Dendritic cell treated with granulocyte-macrophage colony-stimulating factor and Interleukin-4, amounts not matched to agents 40 ng/mL and 50 ng/mL, for 4 days (primary cell): ENCODE results near the gene FAM168B.

ENCODE experiments used
- H3K27ac Mint-ChIP-seq: one replicate; pipeline ENCODE4 v1.8.0; 2022; ENCODE audit warnings: mild to moderate bottlenecking, mixed read lengths
- H3K27me3 Mint-ChIP-seq: one replicate; pipeline ENCODE4 v1.8.0; 2022; ENCODE audit warnings: mild to moderate bottlenecking, mixed read lengths
- H3K36me3 Mint-ChIP-seq: one replicate; pipeline ENCODE4 v1.8.0; 2022; ENCODE audit warnings: low read depth, mixed read lengths
- H3K4me1 Mint-ChIP-seq: one replicate; pipeline ENCODE4 v1.8.0; 2022; ENCODE audit warnings: low read depth, mixed read lengths
- H3K4me3 Mint-ChIP-seq: one replicate; pipeline ENCODE4 v1.8.0; 2022; ENCODE audit warnings: mild to moderate bottlenecking, moderate library complexity, mixed read lengths
- H3K9me3 Mint-ChIP-seq: one replicate; pipeline ENCODE4 v1.8.0; 2022; ENCODE audit warnings: mixed read lengths
- intact Hi-C: fragments of 100-400 bp; cut with micrococcal nuclease; formaldehyde crosslinking; loops from one replicate; pipeline ENCODE4 v1.15.0; 2022

FAM168B gene

GRCh38 chr2:131035112-131035825, 58.0 kb downstream of the FAM168B start:
- Mint-ChIP-seq H3K4me3 (no peak overlapping the region), H3K4me1 (no peaks in the 10 kb centered on the region), H3K27ac (no peak overlapping the region), H3K36me3 (no peaks in the 10 kb centered on the region), H3K9me3 (no peaks in the 10 kb centered on the region), H3K27me3 (peaks cover 76% of the 10 kb centered on the region)
- intact Hi-C loops, result no loop called here

- Mint-ChIP-seq H3K4me3 (no peak overlapping the region), H3K27ac (no peak overlapping the region), H3K27me3 (peaks cover 67% of the 10 kb centered on the region), H3K4me1 (no peaks in the 10 kb centered on the region), H3K9me3 (no peaks in the 10 kb centered on the region), H3K36me3 (no peaks in the 10 kb centered on the region)
- intact Hi-C loops, result no loop called here
Observed at GRCh38 chr2:131034122-131035051, 58.9 kb downstream of the FAM168B start.

GRCh38 chr2:131033786-131034121, 59.5 kb downstream of the FAM168B start:
- intact Hi-C loops, result no loop called here
- no peak overlapping the region for H3K4me3 Mint-ChIP-seq

GRCh38 chr2:131032393-131032836, 60.8 kb downstream of the FAM168B start:
- H3K36me3 Mint-ChIP-seq, result no peaks in the 10 kb centered on the region
- intact Hi-C loops, result no loop called here
- H3K4me3 Mint-ChIP-seq, result no peak overlapping the region
- peaks cover 7% of the 10 kb centered on the region for H3K9me3 Mint-ChIP-seq
- H3K4me1 Mint-ChIP-seq, result no peaks in the 10 kb centered on the region
- peaks cover 47% of the 10 kb centered on the region for H3K27me3 Mint-ChIP-seq
- H3K27ac Mint-ChIP-seq, result no peak overlapping the region

More at GRCh38 chr2:131033786-131034121, 59.5 kb downstream of the FAM168B start:
- no peaks in the 10 kb centered on the region for H3K9me3 Mint-ChIP-seq
- no peaks in the 10 kb centered on the region for H3K4me1 Mint-ChIP-seq
- peaks cover 60% of the 10 kb centered on the region for H3K27me3 Mint-ChIP-seq
- H3K36me3 Mint-ChIP-seq, result no peaks in the 10 kb centered on the region
- no peak overlapping the region for H3K27ac Mint-ChIP-seq

GRCh38 chr2:131031875-131032274, 61.4 kb downstream of the FAM168B start:
- intact Hi-C loops, result no loop called here
- peaks cover 7% of the 10 kb centered on the region for H3K9me3 Mint-ChIP-seq
- peaks cover 42% of the 10 kb centered on the region for H3K27me3 Mint-ChIP-seq
- no peak overlapping the region for H3K27ac Mint-ChIP-seq
- H3K36me3 Mint-ChIP-seq, result no peaks in the 10 kb centered on the region
- no peak overlapping the region for H3K4me3 Mint-ChIP-seq
- no peaks in the 10 kb centered on the region for H3K4me1 Mint-ChIP-seq

- Mint-ChIP-seq H3K9me3 (peaks cover 7% of the 10 kb centered on the region), H3K27me3 (peaks cover 37% of the 10 kb centered on the region), H3K36me3 (no peaks in the 10 kb centered on the region), H3K4me1 (no peaks in the 10 kb centered on the region), H3K27ac (no peak overlapping the region), H3K4me3 (no peak overlapping the region)
- intact Hi-C loops, result no loop called here
Observed at GRCh38 chr2:131031431-131031841, 61.8 kb downstream of the FAM168B start.

GRCh38 chr2:131030478-131030971, 62.7 kb downstream of the FAM168B start:
- intact Hi-C loops, result no loop called here
- Mint-ChIP-seq H3K9me3 (peaks cover 7% of the 10 kb centered on the region), H3K4me1 (no peaks in the 10 kb centered on the region), H3K27ac (no peak overlapping the region), H3K36me3 (no peaks in the 10 kb centered on the region), H3K27me3 (peaks cover 29% of the 10 kb centered on the region), H3K4me3 (no peak overlapping the region)

GRCh38 chr2:131029812-131030211, 63.4 kb downstream of the FAM168B start:
- intact Hi-C loops, result no loop called here
- H3K27ac Mint-ChIP-seq, result no peak overlapping the region
- H3K27me3 Mint-ChIP-seq, result peaks cover 29% of the 10 kb centered on the region
- H3K9me3 Mint-ChIP-seq, result peaks cover 7% of the 10 kb centered on the region
- H3K36me3 Mint-ChIP-seq, result no peaks in the 10 kb centered on the region
- H3K4me3 Mint-ChIP-seq, result no peak overlapping the region
- no peaks in the 10 kb centered on the region for H3K4me1 Mint-ChIP-seq

- Mint-ChIP-seq H3K4me1 (no peaks in the 10 kb centered on the region), H3K4me3 (no peak overlapping the region), H3K27me3 (peaks cover 14% of the 10 kb centered on the region), H3K9me3 (peaks cover 7% of the 10 kb centered on the region), H3K27ac (no peak overlapping the region), H3K36me3 (no peaks in the 10 kb centered on the region)
- intact Hi-C loops, result no loop called here
Observed at GRCh38 chr2:131027566-131028528, 65.4 kb downstream of the FAM168B start.

- intact Hi-C loops, result no loop called here
- H3K4me3 Mint-ChIP-seq, result no peak overlapping the region
- peaks cover 7% of the 10 kb centered on the region for H3K9me3 Mint-ChIP-seq
- no peaks in the 10 kb centered on the region for H3K36me3 Mint-ChIP-seq
- H3K27ac Mint-ChIP-seq, result no peak overlapping the region
- peaks cover 10% of the 10 kb centered on the region for H3K27me3 Mint-ChIP-seq
- no peaks in the 10 kb centered on the region for H3K4me1 Mint-ChIP-seq
Observed at GRCh38 chr2:131026919-131027318, 66.3 kb downstream of the FAM168B start.

GRCh38 chr2:131023758-131024157, 69.5 kb downstream of the FAM168B start:
- no peaks in the 10 kb centered on the region for H3K36me3 Mint-ChIP-seq
- H3K27me3 Mint-ChIP-seq, result peaks cover 14% of the 10 kb centered on the region

GRCh38 chr2:131022731-131023130, 70.5 kb downstream of the FAM168B start:
- no peaks in the 10 kb centered on the region for H3K4me1 Mint-ChIP-seq
- no peaks in the 10 kb centered on the region for H3K36me3 Mint-ChIP-seq
- H3K4me3 Mint-ChIP-seq, result no peak overlapping the region
- peaks cover 3% of the 10 kb centered on the region for H3K9me3 Mint-ChIP-seq
- H3K27ac Mint-ChIP-seq, result no peak overlapping the region
- intact Hi-C loops, result no loop called here
- H3K27me3 Mint-ChIP-seq, result peaks cover 15% of the 10 kb centered on the region

More at GRCh38 chr2:131023758-131024157, 69.5 kb downstream of the FAM168B start:
- Mint-ChIP-seq H3K9me3 (peaks cover 7% of the 10 kb centered on the region), H3K4me1 (no peaks in the 10 kb centered on the region), H3K4me3 (no peak overlapping the region), H3K27ac (no peak overlapping the region)
- intact Hi-C loops, result no loop called here
